UCSD-AML1 (cell line): ENCODE results near the gene GEMIN7.
"Not testable (repeated sequence)": the region's sequence is repeated elsewhere in the genome, so short reads cannot be mapped to it uniquely, and the experiment has no call there.

Experiments
- DNase-seq: peaks from one replicate; lab custom pipeline; 2025; ENCODE audit not compliant: unreplicated experiment; lab: John Stamatoyannopoulos, UW

Gene GEMIN7

DNA sequence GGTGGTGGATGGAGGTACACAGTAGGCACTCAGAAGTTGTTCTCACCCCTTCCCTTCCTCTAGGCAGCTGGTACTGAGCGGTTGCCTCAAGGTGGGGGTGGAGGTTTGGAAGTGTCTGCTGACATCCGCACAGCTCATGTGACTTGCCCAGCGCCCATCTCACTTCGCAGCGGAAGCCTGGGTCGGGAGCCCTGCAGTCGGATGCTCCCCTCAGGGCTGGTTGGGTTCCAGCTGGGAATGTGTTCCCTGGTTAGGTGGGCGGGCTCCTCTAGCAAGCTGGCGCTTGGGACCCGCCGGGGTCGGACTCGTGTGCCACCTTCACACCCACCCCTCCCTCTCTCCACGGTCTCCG is 24.1 kb downstream of the GEMIN7 start:
- no peak for DNase-seq

DNA sequence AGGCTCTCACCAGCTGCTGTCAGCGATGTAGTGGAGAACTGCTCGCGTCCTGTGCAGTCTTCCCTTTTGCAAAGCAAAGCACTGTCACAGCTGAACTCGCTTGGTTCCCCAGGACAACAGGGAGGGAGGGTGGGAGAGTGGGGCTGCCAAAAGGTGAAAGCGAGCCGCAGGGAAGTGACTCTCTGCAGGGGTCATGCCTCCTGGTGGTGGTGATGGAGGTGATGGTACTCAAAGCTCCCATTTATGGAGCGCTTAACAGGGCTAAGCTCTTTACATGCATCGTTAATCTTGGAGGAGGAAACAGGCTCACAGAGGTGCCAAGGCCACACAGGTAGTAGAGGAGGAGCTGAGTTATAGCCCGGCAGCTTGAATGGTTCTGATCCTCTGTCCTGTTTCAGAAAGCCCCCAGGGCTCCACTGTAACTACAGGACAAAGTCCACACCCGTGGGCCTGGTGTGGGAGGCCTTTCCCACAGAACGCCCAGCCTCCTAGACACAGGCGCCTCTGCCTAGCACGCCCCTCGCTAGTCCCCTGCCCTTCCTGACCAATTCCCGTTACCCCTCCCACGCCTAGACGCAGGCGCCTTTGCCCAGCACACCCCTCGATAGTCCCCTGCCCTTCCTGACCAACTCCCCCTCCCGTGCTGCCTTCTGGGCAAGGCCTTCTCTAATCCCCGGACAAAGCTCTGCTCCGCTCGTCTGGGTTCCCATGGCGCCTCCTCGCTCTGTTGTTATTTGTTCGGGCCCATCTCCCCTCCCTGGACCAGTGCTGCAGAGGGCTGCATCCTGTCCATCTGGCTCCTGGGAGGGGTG is 24.7 kb downstream of the GEMIN7 start:
- no peak for DNase-seq

DNA sequence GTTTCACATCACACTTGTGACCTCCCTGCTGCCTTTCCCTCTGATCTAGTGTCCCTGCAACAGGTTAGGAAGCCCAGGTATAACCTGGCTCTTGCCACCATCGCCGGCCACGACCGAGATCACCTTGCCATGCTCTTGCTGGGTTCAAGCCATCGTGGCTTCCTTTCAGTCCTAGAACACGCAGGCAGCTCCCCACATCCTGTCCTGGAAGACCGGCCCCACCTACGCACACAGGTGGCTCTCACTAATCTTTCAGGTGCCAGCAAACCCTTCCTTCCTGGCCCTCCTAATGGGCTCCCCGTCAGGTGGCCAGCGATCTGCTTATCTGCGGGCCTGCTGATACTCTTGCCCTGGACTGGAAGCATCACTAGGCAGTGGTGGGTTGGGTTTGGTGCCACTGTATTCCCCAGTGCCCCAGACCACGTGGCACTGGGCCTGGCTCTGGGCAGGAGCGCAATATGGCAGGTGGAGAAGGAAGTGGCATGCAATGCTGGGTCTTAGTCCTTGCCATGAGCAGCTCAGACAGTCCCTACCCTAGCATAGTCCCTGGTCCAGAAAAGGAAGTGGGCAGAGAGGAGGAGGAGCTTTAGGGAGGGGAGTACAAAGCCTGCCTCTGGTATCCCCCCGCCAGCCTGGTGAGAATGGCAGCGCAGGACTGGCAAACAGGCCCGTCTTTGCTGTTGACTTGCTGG is 25.7 kb downstream of the GEMIN7 start:
- DNase-seq: no peak

DNA sequence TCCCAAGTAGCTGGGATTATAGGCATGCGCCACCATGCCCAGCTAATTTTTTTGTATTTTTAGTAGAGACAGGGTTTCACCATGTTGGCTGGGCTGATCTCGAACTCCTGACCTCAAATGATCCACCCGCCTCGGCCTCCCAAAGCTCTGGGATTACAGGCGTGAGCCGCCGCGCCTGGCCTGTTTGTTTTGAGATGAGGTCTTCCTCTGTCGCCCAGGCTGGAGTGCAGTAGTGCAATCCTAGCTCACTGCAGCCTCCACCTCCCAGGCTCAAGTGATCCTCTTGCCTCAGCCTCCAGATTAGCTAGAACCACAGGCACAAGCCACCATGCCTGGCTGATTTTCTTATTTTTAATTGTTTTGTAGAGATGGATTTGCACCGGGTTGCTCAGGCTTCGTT is 27.3 kb downstream of the GEMIN7 start:
- DNase-seq: not testable (repeated sequence)

DNA sequence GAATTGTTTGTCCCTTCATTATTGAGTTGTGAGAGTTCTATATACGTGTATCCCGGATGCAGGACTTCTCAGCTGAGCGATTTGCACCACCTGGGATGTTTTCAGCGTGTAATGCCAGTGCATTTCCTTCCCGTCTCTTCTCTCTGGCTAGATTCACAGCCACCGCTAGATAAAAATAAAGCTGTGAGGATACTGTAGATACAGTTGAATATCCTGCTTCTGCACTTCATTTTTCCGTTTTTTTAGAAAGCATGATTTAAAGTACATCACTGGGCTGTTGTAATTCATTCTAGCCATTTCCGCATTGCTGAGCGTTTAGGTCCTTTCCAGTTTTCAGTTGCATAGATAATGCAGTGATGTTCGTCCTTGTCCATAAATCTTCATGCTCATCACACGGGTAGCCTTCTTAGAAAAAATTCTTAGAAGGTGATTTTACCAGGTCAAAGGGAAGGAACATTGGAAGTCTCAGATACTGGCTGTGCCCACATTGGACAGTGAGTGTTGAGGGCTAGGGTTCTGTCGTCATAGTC is 28.6 kb downstream of the GEMIN7 start:
- DNase-seq: no peak

DNA sequence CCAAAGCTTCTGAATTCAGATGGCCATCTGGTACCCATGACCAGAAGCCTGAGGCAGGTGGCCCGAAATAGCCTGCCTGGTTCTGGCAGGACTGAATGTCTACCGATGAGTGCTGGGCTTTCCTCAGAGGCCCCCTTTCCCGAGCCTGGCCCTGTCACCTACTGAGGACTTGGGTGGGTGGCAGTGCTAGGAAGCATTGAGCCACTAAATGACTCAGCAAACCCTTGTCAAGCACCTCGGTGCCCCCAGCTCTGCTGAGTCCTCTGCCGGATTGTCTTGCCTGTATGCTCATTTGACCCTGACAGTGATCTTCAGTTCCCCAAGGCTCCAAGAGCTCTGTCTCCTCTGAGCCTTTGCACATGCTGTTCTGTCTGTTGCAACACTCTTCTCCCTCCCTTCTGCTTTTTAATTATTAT is 31.8 kb downstream of the GEMIN7 start:
- no peak for DNase-seq

DNA sequence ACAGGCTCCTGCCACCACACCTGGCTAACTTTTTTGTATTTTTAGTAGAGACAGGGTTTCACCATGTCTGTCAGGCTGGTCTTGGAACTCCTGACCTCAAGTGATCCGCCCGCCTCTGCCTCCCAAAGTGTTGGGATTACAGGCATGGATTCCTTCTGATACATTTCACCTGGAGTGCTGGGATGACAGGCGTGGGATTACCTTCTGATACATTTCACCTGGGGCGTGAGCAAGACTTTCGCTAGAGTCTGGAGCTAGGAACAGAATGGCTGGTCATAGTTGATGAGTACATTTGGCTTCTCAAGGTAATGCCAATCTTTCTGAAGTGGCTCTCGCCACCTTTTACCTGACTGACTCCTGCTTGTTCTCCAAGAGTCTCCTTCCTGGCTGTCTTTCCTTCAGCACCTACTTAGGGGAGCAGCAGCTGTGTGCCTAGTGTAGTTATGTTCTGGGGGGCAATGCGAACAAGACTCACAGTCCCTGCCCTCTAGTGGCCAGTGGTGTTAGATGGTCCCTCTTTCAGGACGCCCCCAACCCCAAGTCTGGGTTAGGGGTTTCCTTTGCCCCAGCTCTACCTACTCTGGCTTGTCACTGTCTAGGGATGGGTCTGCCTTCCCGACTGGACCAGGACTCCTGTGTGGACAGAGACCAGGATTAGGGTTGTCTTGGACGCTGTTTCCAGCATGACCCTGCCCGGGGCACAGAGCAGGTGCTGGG is 33.2 kb downstream of the GEMIN7 start:
- DNase-seq: no peak

DNA sequence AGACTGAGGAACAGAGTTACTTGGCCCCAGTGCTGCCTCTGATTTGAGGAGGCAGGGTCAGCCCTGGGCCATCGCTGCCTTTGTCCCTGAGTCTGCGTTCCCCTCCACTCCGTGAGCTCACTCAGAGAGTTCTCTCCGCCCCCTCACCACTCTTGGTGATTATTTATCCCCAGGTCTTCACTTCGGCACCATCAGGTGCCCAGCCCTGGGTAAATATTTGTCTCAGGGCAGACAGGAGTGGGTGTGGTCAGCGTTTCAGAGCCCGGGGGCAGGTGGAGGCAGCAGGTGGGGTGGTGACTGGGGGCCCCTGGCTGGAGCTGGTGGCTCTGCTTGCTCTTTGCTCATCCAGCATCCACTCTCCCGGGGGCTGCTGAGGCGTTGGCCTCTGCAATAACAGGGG is 34.6 kb downstream of the GEMIN7 start:
- DNase-seq: no peak

DNA sequence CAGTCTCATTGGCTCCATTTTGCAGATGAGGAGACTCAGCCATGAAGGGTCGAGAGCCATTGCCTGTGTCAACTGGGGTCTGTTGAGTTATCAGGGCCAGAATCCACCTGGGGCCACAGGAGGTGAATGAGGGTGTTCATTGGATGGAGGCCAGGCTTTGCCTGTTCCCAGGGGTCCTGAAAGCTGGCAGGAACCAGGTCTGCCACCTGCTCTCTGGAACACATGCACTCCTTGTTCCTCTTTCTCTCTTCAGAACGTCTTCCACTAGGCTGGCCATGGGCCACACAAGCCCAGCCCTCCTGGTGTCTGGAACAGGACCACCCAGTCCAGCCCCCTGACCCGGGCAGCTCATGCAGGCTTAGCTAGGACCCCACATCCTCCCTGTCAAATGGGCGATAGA is 35.1 kb downstream of the GEMIN7 start:
- no peak for DNase-seq

DNA sequence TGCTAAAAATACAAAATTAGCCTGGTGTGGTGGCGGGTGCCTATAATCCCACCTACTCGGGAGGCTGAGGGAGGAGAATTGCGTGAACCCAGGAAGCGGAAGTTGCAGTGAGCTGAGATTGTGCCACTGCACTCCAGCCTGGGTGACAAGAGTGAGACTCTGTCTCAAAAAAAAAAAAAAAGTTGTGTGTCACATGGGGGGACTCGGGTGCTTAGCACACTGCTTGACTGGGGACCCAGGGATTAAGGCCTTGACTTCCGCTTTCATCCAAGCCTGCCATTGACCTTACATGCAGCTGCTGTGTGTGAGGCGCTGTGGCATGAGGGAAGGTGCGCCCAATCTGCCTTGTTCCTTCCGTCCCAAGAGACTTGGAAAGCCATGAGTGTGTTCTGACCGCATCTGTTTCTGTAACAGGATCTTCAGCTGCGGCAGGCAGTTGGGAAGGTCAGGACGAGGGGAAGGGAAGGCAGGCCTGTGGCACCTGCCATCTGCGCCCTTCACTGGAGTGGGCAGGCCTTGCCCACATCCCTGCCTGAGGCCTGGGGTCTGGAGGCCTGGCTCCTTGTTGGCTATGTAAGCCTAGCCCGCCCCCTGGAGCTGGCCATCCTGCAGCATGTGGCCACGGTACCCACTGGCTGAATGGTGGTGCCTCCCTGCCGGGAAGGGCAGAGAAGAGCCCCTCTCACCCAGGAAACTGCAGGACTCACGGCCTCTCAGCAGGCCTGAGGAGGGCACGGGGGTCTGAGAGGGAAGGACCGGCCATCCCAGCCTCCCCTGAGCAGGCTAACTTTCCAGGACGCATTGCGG is 37.0 kb downstream of the GEMIN7 start:
- no peak for DNase-seq

DNA sequence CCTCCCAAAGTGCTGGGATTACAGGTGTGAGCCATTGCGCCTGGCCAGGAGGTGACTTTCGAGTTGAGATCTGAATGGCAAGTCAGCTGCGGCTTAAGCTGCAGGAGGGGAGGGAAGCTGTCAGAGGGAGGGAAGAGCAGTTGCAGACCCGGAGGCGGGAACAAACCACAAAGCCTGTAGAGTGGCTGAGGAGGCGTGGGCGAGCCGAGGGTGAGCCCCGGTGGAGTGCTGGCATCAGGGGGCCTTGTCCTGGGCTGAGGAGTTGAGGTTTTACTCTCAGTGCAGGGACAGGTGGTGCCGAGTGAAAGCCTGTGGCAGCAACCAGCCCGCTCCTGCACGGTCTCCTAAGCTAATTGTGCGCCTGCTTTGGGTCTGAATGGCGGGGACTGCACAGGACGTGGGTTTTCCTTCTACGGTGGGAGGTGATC is 38.1 kb downstream of the GEMIN7 start:
- peak; percentile 75 for DNase-seq

DNA sequence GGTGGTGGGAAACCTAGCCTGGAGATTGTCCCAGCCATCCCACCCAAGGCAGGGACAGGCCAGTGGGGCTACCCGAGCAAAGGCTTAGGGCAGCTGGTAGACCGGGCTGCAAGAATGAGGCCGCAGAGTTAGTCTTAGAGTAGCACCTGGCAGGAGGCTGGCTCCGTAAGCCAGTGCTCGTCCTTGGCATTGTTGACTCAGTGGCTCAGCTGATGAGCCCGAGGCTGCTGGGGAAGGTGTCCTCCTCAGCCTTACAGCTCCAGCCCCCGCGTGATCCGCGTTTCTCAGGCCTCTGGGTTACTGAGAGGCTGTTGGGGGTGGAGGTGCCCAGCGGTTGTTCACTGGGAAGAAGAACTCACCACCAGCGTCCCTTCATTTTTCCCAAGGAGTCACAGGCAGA is 38.6 kb downstream of the GEMIN7 start:
- no peak for DNase-seq

DNA sequence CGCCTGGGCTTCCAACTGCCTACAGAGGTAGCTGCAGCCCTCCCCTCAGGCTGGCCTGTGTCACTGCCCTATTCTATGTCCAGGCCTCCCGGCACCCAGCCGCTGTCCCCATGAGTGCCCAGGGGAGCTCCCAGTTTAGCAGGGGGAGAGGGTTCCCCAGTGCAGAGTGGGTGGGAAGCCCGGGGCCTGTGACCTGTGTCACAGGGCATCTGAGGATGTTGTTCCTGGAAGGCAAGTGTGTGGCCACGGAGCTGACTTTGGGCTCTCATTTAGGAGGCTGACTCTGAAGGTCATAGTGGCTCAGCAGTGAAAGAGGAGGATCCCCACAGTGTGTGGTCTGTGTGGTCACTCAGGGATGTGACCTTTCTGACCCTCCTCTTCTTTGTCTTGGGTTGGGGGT is 39.0 kb downstream of the GEMIN7 start:
- no peak for DNase-seq

DNA sequence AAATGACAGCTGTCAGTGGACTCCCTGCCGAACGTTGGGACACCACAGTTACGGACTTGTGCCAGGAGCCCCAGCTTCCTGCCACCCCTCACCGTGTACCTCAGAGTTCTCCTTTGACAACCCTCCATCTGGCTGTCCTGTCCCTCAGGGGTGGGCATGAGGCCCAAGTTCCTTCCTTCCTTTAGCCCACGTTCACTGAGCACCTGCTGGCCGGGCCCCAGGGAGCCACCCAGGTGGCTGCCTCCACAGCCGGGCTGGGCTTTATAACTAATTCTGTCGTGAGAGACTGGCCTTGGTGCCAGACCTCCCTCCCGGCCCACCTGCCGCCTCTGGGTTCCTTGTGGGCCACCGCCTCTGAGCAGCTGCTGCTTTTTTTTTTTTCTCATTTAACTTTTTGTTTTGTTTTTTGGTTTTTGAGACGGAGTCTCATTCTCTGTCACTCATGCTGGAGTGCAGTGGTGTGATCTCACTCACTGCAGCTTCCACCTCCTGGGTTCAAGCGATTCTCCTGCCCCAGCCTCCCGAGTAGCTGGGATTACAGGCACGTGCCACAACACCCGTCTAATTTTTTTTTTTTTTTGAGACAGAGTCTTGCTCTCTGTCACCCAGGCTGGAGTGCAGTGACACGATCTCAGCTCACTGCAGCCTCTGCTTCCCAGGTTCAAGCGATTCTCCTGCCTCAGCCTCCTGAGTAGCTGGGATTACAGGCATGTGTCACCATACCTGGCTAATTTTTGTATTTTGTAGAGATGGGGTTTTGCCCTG is 39.7 kb downstream of the GEMIN7 start:
- DNase-seq: not testable (repeated sequence)

DNA sequence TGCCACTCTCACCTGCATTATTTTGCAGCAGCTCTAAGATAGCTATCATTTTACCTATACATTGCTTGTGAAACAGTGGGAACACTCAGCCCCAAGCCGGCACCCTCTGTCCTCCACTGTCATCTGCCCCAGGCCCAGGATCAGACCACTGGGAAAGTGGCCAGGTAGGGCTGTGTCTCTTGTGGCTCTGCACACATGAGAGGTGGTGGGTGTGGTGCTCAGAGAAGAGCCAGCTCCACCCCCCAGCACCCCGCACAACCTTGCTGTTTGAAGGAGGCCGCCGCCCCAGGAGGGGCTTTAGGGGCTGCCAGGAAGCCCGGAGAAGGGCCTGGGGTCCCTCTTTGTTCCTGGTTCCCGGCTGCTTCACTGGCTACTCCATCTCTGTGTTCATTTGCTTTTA is 40.5 kb downstream of the GEMIN7 start:
- DNase-seq: no peak

DNA sequence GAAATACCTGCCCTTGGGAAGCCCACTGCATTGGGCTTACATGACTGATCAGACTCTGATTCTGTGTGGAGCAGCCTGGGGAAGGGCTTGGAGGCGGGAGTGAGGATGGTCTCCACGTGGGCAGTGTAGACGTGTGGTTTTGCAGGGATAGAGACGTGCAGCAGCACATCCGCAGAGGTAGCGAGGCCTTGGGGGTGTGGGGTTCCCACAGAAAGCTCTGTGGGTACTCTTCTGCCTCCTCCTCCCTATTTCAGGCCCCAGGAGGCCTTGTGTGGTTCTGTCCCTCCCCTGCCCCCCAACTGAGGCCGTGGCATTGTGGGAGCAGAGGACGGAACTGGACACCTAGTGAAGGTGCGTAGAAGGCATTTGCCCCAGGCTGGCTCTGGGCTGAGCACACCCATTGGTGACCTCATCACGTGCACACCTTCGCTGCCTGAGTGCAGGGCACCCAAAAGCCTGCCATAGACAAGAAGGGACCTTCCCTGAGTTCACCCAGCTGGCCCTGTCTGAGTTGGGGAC is 42.8 kb downstream of the GEMIN7 start:
- no peak for DNase-seq

DNA sequence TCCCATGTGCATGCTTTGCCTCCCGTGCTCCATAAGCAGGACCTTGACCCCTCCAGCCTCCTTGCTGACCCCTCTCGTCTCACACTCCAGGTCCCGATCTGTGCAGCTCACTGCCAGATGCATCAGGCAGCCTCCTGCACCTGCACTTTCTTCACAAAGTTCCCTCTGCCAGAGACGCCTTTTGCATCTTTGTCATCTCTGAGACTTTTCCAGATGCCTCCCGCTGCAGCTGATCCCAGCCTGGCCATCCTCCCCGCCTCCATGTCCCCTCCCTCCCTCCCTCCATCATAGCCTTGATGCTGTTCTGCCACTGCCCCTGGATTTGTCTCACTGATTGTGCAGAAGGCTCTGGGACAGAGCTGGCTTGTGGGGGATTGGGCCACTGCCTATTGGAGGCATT is 43.8 kb downstream of the GEMIN7 start:
- no peak for DNase-seq

DNA sequence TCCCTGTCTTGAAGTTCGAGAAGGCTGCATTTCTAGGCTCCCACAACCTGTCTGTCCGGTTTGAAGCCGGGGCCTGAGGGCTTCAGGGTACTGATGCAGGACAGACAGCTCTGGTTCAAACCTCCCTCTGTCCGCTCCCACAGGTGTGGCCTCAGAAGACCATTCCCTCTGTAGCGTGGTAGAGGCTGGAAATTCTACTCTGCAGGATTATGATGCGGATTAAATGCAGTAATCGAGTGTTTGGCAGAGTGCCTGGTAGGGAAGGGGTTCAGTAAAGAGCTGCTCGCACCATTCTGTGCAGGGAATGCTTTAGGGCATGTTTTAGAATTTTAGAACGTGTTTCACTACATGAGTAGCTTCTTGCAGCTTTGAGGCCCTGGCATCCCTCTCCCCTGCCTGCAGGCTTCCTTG is 44.4 kb downstream of the GEMIN7 start:
- DNase-seq: no peak

DNA sequence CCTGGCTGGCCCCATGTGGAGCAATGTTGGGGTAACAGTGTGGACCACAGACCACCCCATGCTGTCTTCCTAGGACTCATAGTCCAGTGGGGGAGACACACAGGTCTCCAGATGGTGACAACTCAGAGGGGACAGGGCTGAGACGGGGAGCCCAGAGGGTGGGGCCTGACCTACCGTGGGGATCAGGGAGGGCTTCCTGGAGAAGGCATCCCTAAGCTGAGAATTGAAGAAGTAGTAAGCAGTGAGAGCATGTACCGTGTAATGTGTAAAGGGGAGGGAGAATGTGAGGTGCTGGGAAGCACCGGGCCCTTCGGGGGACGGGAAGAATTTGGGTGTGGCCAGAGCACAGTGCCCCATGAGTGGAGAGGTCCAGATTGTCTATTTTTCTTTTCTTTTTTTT is 45.0 kb downstream of the GEMIN7 start:
- DNase-seq: no peak

DNA sequence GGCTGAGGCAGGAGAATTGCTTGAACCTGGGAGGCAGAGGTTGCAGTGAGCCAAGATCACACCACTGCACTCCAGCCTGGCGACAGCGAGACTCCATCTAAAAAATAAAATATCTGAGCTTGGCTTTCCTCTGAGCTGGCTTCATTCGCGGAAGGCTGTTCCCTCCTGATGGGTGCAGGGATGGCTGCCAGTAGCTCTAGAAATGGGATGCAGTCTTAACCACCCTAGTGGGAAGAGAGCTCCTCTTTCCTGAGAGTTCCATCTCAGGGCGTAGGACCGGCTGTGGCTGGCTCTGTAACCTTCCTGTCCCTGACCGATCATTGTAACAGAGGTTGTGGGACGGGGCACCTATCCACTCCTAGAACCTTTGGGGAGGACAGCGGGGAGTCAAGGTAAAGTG is 46.3 kb downstream of the GEMIN7 start:
- DNase-seq: no peak
